RWPE1 (cell line): ENCODE measurements around the gene AFDN.
"Not testable (repeated sequence)": the region's sequence is repeated elsewhere in the genome, so short reads cannot be mapped to it uniquely, and the experiment has no call there.

Source experiments
- CTCF ChIA-PET: fragments of 350-600 bp; sonication (Branson Sonifier 250); formaldehyde crosslinking; extraction: SDS; loops from one replicate; lab custom pipeline; 2021; lab: Yijun Ruan, JAX
- POLR2A ChIA-PET: fragments of 400-600 bp; formaldehyde crosslinking; extraction: SDS; loops from one replicate; lab custom pipeline; 2020; ENCODE audit warnings: antibody characterized with exemption; ENCODE audit not compliant: low non-redundant PET; lab: Yijun Ruan, JAX
- DNase-seq: peaks from one replicate; pipeline ENCODE4 v3.0.0; 2012; ENCODE audit warnings: low spot score
- H3K27ac ChIP-seq: fragments of 450-650 bp; 2 replicates; pipeline ENCODE4 v1.5.1; 2017
- CTCF ChIP-seq: fragments of 450-650 bp; conservative IDR thresholded peaks from 2 replicates; pipeline ENCODE4 v1.5.1; 2017; ENCODE audit warnings: low read depth, mild to moderate bottlenecking

AFDN gene

GRCh38 chr6:167997642-167998041 lies 170.9 kb downstream of the AFDN start, which contains the start of gene KIF25:
KIF25 (plus strand) TSS chr6:167997671; CDS start chr6:168029586, 31,915 bp downstream.
- CTCF ChIA-PET, result no interaction called here

GRCh38 chr6:167998215-167998614 lies 171.5 kb downstream of the AFDN start:
- TF ChIP-seq CTCF, result no peak
- DNase-seq, result no peak
- CTCF ChIA-PET, result no interaction called here
- H3K27ac ChIP-seq, result no peak overlapping the region
- POLR2A ChIA-PET, result no interaction called here

More at GRCh38 chr6:167997642-167998041, 170.9 kb downstream of the AFDN start, which contains the start of gene KIF25:
- no peak for DNase-seq
- no peak within 1 kb of the TSS for H3K27ac ChIP-seq
- POLR2A ChIA-PET, result no interaction called here
- no peak for TF ChIP-seq CTCF

DNA sequence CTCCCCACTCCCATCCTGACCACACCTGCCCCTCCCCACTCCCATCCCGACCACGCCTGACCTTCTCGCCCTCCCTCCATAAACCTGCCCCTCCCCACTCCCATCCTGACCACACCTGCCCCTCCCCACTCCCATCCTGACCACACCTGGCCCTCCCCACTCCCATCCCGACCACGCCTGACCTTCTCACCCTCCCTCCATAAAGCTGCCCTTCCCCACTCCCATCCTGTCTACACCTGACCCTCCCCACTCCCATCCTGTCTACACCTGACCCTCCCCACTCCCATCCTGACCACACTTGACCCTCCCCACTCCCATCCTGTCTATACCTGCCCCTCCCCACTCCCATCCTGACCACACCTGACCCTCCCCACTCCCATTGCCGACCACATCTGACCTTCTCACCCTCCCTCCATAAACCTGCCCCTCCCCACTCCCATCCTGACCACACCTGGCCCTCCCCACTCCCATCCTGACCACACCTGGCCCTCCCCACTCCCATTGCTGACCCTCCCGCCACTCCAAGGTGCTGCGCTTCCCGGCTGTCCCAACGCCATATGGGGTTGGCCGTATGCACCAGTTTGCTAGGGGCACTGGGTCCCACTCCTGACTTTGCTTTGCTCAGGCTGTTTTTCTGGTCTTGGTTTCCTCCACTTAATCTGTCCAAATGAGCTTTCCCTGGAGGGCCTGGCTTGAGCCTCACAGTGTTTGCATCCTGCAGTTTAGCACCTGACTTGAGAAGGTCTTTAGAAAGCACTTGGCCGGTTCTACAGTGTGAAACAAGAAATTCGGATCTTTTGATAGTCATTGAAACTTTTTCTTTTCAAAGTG lies 173.7 kb downstream of the AFDN start:
- CTCF ChIA-PET, result interaction anchor here (0.6 kb wide), 1 partner anchor 36 kb away, joined by 3 read pairs; no protein-coding TSS in a partner anchor
- no peak for TF ChIP-seq CTCF
- POLR2A ChIA-PET, result no interaction called here
- no peak for DNase-seq
- H3K27ac ChIP-seq, result no peak overlapping the region

DNA sequence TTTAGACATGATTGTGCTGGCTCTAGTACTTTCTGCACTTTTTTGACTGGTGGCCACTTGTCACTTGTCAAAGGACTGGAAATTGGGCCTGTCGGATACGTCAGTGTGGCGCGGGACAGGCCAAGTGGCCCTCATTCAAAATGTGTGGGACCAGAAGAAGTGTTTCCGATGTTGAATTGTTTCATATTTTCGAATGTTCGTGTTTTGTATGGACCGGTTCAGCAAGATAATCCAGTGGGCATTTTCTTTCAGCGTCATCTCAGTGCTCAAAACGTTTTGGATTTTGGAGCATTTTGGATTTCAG lies 174.3 kb downstream of the AFDN start:
- no peak for DNase-seq
- ChIA-PET CTCF (interaction anchor here (0.6 kb wide), 1 partner anchor 37 kb away, joined by 3 read pairs; no protein-coding TSS in a partner anchor), POLR2A (no interaction called here)
- TF ChIP-seq CTCF, result no peak
- H3K27ac ChIP-seq, result no peak overlapping the region

DNA sequence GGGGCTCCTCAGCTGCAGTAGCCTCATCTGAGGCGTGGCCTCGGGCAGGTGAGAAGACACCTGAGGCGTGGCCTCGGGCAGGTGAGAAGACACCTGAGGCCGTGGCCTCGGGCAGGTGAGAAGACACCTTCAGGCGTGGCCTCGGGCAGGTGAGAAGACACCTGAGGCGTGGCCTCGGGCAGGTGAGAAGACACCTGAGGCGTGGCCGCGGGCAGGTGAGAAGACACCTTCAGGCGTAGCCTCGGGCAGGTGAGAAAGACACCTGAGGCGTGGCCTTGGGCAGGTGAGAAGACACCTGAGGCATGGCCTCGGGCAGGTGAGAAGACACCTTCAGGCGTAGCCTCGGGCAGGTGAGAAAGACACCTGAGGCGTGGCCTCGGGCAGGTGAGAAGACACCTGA lies 174.8 kb downstream of the AFDN start:
- DNase-seq, H3K27ac ChIP-seq, POLR2A ChIA-PET, CTCF ChIA-PET: not testable (repeated sequence)

- H3K27ac ChIP-seq, result no peak overlapping the region
- ChIA-PET POLR2A (no interaction called here), CTCF (interaction anchor here (1.0 kb wide), 1 partner anchor 34 kb away, joined by 3 read pairs; no protein-coding TSS in a partner anchor)
- DNase-seq, result no peak
- TF ChIP-seq CTCF, result no peak
Observed at GRCh38 chr6:168002804-168003203, 176.1 kb downstream of the AFDN start.

- ChIA-PET POLR2A (no interaction called here), CTCF (no interaction called here)
- DNase-seq, result no peak
- no peak for TF ChIP-seq CTCF
- H3K27ac ChIP-seq, result no peak overlapping the region
Observed at GRCh38 chr6:168004023-168004422, 177.3 kb downstream of the AFDN start.
